NCI-H1105 (cell line): Measurements from ENCODE around the gene PPP1CA.

Experiments
- DNase-seq: peaks from one replicate; lab custom pipeline; 2025; lab: John Stamatoyannopoulos, UW

Gene PPP1CA

DNA sequence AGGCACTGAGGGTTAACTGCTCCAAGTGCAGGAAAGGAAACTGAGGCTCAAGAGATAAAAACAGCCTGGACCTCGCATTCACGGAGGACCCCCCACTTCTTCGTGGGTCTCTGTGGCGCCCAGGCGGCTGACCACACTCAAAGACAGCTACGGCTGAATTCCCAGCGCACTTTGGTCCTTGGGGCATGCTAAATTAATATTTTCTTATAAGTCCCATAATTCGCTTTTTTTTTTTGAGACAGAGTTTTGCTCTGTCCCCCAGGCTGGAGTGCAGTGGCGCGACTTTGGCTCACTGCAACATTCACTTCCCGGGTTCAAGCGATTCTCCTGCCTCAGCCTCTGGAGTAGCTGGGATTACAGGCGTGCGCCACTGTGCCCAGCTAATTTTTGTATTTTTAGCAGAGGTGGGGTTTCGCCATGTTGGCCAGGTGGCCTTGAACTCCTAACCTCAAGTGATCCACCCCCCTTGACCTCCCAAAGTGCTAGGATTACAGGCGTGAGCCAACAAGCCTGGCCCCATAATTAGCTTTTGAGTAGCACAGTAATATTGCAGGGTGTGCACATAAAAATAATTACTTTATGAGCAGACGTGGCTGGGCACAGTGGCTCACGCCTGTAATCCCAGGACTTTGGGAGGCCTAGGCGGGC, 658 bp upstream of the PPP1CA start:
- DNase-seq, result peak; percentile 16

DNA sequence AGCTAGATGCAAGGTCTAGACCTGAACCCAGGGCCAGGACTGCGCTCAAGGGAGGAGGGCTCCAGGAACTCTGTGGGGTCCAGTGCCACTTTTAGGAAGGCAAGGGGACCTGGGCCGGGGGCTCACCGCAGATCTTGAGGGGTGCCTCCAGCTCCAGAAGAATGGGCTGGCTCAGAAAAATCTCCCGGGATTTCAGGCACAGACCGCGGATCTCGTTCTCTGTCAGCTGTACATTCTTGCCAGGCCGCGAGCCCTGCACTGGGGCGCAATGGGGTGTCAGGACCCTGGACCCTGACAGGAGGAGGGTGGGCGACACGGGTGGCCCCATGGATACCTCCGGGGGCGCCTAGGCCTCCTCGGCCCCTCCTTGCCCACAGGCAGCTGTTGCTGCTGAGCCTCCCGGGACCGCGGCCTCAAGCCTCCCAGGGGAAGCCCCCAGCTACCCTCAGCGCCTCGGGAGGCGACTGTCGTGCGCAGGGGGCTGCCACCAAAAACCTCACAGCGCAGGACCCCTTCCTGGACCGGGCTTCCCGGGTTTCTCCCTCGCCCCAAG, 640 bp downstream of the PPP1CA start:
- DNase-seq, result peak; percentile 1

GRCh38 chr11:67400251-67400941, 1.3 kb downstream of the PPP1CA start:
- DNase-seq, result no peak

DNA sequence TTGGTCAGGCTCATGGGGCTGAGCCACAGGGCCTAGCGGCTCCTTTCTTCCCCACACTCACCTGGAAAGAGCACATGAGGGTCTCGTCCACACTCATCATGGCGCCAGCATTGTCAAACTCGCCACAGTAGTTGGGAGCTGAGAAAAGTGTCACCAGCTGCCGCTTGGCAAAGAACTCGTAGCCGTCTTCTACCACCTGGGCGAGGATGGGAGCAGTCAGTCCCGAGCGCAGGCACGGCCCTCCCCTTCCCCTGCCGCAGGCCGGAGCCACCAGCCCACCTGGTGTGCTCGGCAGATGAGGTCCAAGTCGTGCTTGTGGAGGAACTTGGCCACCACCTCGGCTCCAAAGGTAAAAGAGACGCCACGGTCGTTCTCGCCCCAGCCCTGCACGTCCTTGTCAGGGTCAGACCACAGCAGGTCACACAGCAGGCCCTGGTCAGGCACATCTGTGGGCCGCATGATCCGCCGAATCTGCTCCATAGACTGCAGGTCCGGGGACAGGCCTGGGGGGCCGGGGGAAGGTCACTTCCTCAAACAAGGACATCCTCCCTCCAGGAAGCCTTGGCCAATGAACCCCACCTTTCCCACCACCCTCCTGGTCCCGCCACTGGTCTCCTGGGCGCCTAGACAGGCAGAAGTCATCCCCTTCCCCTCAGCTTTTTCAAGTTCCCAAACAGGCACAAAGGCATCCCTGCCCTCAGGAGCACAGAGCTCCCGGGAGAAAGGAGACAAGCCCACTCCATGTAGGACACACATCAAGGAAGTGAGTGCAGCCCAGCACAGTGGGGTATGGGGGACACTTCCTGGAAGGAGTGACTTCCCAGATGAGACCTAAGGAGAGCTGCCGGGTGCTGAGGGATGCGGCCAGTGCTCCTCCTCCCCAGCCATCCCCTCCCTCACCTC, 2.7 kb downstream of the PPP1CA start:
- DNase-seq, result no peak

- DNase-seq, result no peak
These were observed 3.5 kb downstream of the PPP1CA start for GRCh38 chr11:67397986-67398660.

DNA sequence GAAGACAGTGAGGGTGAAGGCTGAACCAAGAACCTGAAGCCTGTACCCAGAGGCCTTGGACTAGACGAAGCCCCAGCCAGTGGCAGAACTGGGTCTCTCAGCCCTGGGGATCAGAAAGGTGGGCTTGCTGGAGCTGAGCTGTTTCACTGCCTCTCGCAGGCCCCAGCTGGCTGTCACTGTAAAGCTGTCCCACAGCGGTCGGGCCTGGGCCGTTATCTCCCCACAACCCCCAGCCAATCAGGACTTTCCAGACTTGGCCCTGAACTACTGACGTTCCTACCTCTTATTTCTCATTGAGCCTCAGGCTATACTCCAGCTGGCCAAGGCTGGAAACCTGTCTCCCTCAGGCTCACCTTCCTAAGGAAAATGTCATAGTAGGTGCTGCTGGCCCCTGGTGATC, 4.1 kb downstream of the PPP1CA start:
- DNase-seq, result no peak

- DNase-seq, result no peak
These were observed 4.9 kb downstream of the PPP1CA start for GRCh38 chr11:67396587-67397389.

DNA sequence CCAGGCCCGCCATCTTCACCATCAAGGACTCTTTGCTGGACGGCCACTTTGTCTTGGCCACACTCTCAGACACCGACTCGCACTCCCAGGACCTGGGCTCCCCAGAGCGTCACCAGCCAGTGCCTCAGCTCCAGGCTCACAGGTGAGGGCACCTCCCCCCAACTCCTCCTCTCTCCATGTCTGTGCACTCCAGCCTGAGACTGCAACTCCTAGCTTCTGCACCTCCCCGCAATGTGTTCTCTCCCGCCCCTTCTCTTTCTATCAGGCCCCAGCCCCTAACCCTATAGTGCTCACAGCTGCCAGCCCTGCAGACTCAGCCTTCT, 5.4 kb downstream of the PPP1CA start:
- no peak for DNase-seq

GRCh38 chr11:67395555-67396258, 6.0 kb downstream of the PPP1CA start:
- no peak for DNase-seq

DNA sequence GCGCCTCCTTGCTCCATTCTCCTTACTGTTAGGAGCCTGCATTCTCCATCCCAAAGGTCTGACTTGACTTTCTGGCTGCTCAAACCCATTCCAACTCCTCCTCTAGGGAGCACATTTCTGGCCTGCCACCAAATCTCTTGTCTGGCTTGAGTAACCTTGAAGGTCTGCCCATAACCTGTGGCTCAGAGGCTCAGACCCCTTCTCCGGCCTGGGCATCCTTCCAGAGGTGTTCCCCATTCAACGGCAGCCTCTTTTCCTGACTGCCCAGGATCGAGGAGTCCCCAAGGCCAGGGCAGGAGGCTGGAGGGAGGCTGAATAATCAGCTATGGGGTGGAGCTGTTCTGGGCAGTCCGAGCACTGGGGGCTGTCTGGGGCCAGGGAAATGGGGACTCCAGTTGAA, 7.7 kb downstream of the PPP1CA start:
- no peak for DNase-seq

GRCh38 chr11:67393437-67393836, 8.2 kb downstream of the PPP1CA start:
- no peak for DNase-seq

- DNase-seq, result no peak
These were observed 9.4 kb downstream of the PPP1CA start for GRCh38 chr11:67392183-67392715.

- peak; percentile 98 for DNase-seq
These were observed 10.1 kb downstream of the PPP1CA start, which contains the start of gene RAD9A for GRCh38 chr11:67391304-67392182. RAD9A (plus strand) TSS chr11:67391986; CDS start chr11:67392045, 59 bp downstream.

DNA sequence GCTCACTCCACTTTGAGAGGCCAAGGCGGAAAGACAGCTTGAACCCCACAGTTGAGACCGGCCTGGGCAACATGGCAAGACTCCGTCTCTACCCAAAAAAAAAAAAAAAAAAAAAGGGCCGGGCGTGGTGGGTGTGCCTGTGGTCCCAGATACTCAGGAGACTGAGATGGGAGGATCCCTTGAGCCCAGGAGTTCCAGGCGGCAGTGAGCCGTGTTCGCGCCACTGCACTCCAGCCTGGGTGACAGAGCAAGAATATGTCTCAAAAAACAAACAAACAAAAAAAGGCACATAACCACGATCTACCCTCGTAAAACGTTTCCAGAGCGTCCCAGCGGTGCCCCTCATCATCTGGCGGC, 10.7 kb downstream of the PPP1CA start:
- no peak for DNase-seq

- peak; percentile 10 for DNase-seq
These were observed 12.2 kb downstream of the PPP1CA start for GRCh38 chr11:67389477-67389876.

DNA sequence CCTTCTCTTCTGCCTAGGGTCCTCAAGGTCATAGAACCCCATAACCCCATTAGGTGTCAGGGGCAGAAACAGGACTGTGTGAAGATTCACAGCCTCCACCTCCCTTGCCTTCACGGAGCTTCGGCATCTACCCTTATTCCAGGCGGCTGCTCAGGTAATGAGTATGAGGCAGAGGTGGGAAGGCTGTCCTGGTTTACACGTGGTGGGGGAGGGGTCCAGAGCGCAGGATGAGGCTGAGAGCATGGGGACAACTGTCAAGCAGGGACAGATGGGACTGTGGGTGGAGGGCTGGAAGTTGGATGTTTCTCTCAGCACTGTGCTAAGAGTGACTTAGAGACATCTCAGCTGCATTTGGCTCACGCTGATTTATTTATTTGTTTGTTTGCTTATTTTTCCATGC, 14.1 kb downstream of the PPP1CA start:
- DNase-seq, result no peak

DNA sequence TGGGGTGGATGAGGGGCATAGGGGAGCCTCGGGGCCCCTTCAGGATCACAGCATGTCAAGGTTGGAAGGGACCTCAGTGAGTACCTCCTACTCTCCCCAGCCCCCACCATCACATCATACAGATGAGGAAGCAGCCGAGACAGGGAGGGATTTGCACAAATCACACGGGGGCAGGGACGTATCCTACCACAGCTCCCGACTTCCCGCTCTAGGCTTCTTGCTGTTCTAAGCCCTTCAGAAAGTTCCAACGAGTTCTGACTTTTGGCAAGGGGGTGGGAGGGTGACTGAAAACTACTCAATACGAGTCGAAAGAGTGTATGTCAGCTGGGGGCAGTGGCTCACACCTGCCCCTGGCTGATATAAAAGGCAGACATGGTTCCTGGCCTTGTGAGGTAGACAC, 14.6 kb downstream of the PPP1CA start:
- no peak for DNase-seq

DNA sequence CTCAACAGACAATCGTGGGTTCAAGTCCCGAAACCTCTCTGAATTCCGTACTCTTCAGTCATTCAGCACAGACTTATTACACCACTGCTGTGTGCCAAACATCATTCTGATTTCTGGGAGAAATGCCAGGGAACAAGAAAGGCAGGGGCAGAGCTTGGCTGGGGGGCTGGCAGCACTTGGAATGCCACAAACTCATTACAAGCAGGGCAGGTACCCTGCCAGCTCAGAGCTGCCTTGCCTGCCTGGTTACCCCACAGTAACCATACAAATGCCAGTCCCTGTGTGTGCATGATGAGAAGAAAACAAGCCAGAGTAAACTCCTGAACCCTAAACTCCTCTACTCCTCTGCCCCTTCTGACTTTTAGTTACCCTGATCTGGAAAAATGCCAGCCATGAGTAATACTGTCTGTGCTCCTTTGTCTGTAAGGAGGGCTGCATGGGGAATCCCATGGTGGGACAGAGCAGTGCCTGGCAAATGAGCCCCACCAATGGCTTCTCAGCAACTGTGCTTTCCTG, 16.7 kb downstream of the PPP1CA start:
- peak; percentile 44 for DNase-seq
